ENCODE results near the gene GPR18. TPM values are rescaled to one million over a fixed set of nuclear protein-coding genes. Genes with fewer than 3 reads are reported as not detected.
A peak's percentile ranks its signal among the peaks of the same experiment; 100 is the strongest.

Gene GPR18
- total RNA-seq, 3 donors from 2014 or later = 0.35 to 0.60 (median 0.46) TPM

- no peaks in the 10 kb centered on the region for H3K36me3 ChIP-seq (ENCODE audit: low read depth)
- no peak overlapping the region for H3K4me3 ChIP-seq
- TF ChIP-seq CTCF (IDR thresholded peaks at IDR 0.05) = no peak
- ATAC-seq = no peak
- no peaks in the 10 kb centered on the region for H3K9me3 ChIP-seq
- H3K4me1 ChIP-seq (ENCODE audit: low read depth) = peaks cover 9% of the 10 kb centered on the region
- intact Hi-C loops (cut with DNase I, micrococcal nuclease) = no loop called here
- no peak for DNase-seq
Observed at GRCh38 chr13:99290894-99291293, 32.7 kb upstream of the GPR18 start.

- H3K36me3 ChIP-seq (ENCODE audit: low read depth) = no peaks in the 10 kb centered on the region
- DNase-seq = no peak
- H3K9me3 ChIP-seq = no peaks in the 10 kb centered on the region
- H3K4me3 ChIP-seq = no peak overlapping the region
- no peak for TF ChIP-seq CTCF (IDR thresholded peaks at IDR 0.05)
- peak; percentile 51 for ATAC-seq
- H3K4me1 ChIP-seq (ENCODE audit: low read depth) = peaks cover 12% of the 10 kb centered on the region
- intact Hi-C loops (cut with DNase I, micrococcal nuclease) = no loop called here
Observed at GRCh38 chr13:99289674-99290337, 31.6 kb upstream of the GPR18 start.

- DNase-seq (no peak), ATAC-seq (no peak)
- intact Hi-C loops (cut with DNase I, micrococcal nuclease) = no loop called here
- H3K36me3 ChIP-seq (ENCODE audit: low read depth) = no peaks in the 10 kb centered on the region
- peaks cover 12% of the 10 kb centered on the region for H3K4me1 ChIP-seq (ENCODE audit: low read depth)
- no peak overlapping the region for H3K4me3 ChIP-seq
- no peak for TF ChIP-seq CTCF (IDR thresholded peaks at IDR 0.05)
- no peaks in the 10 kb centered on the region for H3K9me3 ChIP-seq
Observed at GRCh38 chr13:99289271-99289670, 31.1 kb upstream of the GPR18 start.

GRCh38 chr13:99288089-99288488 lies 29.9 kb upstream of the GPR18 start:
- ATAC-seq (peak; percentile 26), DNase-seq (no peak)
- TF ChIP-seq CTCF (IDR thresholded peaks at IDR 0.05) = no peak
- no peak overlapping the region for H3K4me3 ChIP-seq
- H3K36me3 ChIP-seq (ENCODE audit: low read depth) = no peaks in the 10 kb centered on the region
- H3K9me3 ChIP-seq = no peaks in the 10 kb centered on the region
- peaks cover 4% of the 10 kb centered on the region for H3K4me1 ChIP-seq (ENCODE audit: low read depth)
- intact Hi-C loops (cut with DNase I, micrococcal nuclease) = no loop called here

- no peak for TF ChIP-seq CTCF (IDR thresholded peaks at IDR 0.05)
- H3K9me3 ChIP-seq = no peaks in the 10 kb centered on the region
- ATAC-seq (no peak), DNase-seq (no peak)
- H3K4me3 ChIP-seq = no peak overlapping the region
- intact Hi-C loops (cut with DNase I, micrococcal nuclease) = no loop called here
- peaks cover 4% of the 10 kb centered on the region for H3K4me1 ChIP-seq (ENCODE audit: low read depth)
- H3K36me3 ChIP-seq (ENCODE audit: low read depth) = no peaks in the 10 kb centered on the region
Observed at GRCh38 chr13:99287551-99287950, 29.4 kb upstream of the GPR18 start.
